GM18505 (cell line): Measurements from ENCODE around the gene VTA1.
A peak's percentile ranks its signal among the peaks of the same experiment; 100 is the strongest.
"Not testable (repeated sequence)": the region's sequence is repeated elsewhere in the genome, so short reads cannot be mapped to it uniquely, and the experiment has no call there.

Source experiments
- ATAC-seq: cut with Tn5 transposase; IDR thresholded peaks from one replicate; pipeline ENCODE4 v1.9.1; 2021; ENCODE audit not compliant: unreplicated experiment
- POLR2A ChIP-seq: IDR thresholded peaks from 4 replicates; pipeline ENCODE4 v1.6.1; 2011; ENCODE audit warnings: borderline replicate concordance; ENCODE audit not compliant: insufficient read depth, insufficient read length; ENCODE audit errors: extremely low read depth

The VTA1 gene

DNA sequence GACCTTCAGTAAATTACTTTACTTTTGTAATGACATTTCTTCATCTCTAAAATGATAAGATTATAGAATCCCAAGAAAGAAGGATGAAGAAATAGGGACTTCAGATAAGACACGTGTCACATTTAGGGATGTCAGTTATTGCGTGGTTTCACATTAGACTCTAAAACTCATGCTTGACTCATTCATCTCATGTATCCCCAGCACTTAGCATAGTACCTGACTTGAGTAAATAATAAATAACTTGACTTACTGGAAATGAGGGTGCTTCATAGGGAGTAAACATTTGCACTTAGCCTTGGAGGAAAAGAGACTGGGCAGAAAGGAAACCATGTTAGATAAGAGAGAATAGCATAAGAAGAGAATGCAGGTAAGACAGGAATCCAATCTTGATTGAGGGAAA lies 37.2 kb downstream of the VTA1 start:
- ATAC-seq = no peak
- TF ChIP-seq POLR2A = no peak

DNA sequence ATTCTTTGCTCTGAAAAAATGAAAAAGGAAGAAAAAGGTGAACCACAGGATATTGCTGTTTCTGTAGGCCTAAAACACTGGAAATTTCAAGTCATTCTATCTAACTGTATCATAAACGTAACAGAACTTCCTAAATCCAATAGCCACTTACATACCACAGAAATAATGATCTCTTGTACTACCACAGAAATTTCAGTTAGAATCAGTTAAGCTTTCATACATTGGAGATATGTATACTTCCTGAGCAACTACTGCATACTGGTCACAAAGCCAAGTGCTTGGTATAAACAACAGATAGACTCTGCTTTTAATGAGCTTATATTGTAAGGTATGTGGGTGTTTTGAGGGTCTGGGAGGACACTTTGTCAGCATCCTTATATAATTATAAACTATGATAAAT lies 38.6 kb downstream of the VTA1 start:
- no peak for TF ChIP-seq POLR2A
- no peak for ATAC-seq

DNA sequence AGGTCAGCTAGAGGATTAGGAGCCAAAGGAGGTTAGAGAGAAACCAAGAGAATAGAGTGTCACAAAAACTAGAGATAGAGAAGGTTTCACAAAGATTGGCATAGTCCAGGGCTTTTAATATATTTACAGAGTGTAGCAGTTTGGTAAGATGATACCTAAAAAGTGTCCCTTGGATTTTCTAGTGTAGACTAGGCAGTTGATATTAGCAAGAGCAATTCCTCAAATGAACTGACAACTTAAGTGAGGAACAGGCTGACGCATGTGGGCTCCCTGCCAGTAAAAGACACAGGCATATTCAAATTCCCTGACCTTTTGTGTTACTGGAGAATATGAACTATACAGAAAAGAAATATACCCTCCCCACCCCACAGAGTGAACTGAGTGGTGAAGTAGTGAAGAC lies 40.1 kb downstream of the VTA1 start:
- ATAC-seq = no peak
- TF ChIP-seq POLR2A = no peak

DNA sequence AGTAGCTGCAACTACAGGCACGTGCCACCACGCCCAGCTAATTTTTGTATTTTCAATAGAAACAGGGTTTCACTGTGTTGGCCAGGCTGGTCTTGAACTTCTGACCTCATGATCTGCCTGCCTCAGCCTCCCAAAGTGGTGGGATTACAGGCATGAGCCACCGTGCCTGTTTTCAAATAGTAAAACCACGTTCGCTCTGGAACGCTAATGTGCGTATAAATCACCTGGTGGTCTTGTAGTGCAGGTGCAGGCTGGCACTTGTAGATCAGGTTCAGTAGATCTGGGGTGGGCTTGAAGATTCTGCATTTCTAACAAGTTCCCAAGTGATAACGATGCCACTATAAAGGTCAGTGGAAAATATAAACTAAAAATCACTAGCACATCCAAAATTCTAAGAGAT lies 41.3 kb downstream of the VTA1 start:
- not testable (repeated sequence) for ATAC-seq

DNA sequence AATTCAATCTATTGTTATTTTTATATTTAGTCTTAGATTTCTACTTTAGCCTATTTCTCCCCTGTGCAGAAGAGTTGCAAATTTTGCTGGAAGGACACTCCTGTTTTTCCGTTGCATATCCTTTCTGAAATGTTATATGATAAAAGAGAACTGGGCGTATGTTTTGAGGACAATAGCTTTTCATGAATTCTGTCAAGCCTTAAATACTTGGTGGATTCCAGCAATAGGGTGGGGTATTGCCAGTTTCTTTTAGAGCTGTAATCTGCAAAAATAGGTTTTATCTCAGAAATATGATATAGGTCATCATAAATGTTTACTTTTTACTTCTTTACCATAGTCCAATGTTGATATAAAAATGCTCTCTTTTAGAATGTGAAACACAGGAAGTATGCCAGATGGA lies 42.0 kb downstream of the VTA1 start:
- TF ChIP-seq POLR2A = no peak
- ATAC-seq = no peak

DNA sequence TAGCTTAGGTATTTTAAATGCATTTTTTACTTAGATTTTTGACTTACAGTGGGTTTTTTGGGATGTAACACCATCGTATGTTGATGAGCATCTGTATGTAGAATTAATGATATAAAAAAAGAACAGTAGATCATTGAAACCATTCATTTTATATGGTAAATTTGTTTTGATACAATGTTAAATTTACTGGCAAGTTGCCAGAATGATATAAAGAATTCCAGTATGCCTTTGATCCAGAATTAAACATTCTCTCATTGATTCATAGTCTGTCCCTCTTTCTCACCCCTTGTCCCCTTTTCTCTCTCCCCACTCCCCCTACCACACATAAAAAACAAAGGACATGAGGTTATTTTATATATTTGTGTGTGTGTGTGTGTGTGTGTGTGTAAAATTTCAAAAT lies 45.3 kb downstream of the VTA1 start:
- TF ChIP-seq POLR2A = no peak
- ATAC-seq = no peak

DNA sequence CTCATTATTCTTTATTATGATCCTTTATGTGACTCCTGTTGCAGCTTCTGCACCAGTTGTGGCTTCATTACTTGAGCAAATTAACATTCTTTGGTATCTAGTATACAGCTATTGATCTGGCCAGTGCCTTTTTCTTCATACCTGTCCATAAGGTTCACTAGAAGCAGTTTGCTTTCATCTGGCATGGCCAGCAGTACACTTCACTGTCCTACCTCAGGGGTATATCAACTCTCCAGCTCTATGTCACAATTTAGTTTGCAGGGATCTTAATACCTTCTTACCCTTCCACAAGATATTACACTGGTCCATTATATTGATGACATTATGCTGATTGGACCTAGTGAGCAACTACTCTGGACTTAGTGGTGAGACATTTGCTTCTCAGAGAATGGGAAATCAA lies 46.6 kb downstream of the VTA1 start:
- ATAC-seq = no peak
- no peak for TF ChIP-seq POLR2A

DNA sequence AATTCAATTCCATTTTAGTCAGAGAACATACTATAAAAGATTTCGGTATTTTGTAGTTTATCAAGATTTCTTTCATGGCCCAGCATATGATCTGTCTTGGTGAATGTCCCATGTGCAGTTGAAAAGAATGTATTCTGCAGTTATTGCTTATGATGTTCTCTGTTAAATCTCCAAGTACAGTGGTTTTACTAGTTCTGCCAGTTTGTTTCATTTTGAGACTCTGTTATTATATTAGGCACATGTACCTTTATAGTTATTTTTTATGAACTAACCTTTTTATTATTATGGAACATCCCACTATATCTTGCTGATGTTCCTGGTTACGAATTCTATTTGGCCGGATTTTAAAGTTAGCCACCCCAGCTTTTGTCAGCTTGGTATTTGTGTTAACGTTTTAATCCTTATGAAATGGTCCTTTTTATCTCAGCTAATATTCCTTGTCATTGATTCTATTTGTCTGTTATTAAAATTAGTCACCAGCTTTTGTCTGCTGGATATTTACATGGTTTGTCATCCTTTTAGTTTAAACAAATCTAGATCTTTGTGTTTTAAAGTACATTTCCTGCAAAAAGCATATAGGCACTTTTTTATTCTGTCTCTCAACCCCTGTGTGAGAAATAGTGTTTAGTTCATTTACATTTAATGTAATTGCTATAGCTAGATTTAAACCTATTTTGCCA lies 48.9 kb downstream of the VTA1 start:
- ATAC-seq = no peak
- TF ChIP-seq POLR2A = no peak

DNA sequence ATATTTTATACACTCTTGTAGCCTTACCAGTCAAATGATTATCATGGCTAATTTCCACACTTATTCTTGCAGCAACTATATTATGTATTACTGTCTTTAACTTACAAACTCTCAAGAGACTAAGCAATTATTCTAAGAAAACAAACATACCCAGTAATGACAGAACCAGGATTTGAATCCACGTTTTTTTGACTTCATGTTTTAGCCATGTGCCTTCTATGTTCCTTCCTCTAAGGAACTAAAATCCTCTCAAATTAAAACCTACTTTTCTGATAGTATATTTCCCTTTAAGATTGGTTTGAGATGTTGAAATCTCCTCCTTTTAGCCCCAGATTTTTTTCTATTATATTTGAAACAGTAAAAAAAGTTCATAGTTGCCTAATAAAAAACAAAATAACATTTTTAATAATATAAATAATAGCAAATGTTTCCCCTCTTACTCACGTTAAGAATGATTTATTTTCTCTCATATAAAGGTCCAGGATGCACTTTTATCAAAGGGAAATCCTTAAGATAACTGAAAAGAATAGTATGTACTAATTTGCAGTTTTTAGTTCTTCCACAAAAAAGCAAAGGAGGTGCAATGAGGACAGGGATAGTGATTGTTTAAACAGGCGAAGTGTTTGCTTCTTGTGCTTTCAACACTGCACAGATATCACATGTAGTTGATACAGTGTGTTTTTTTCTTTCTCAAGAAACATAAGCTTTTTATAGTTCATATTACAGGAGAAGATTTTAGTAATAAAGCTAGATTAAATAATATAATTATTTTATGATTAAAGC lies 54.0 kb downstream of the VTA1 start:
- ATAC-seq = no peak
- no peak for TF ChIP-seq POLR2A

DNA sequence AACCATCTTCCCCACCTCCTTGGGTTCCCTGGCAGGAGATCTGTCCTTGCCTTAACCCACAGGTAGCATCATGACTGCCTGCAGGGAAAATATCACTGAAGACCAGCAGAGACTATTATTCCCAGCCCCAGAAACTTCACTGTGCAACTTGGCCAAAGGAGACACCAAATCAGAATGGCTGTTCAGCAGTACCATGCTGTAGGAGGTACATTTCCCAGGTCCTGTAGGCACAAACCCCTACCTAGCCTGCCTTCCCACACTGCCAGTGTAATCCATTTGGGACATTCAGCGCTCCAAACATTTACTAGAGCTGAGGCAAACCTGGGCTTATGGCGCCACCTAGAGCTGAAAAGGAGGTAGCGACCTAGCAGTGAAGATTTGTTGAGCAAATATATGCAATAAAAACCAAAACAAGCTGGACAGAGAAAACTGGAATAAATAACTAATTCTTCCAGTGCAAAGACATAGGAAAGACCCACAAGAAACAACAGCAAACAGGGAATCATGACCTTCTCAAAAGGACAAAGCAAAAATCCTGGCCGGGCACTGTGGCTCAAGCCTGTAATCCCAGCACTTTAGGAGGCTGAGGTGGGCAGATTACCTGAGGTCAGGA lies 60.3 kb downstream of the VTA1 start:
- peak; percentile 69 for ATAC-seq
- no peak for TF ChIP-seq POLR2A

DNA sequence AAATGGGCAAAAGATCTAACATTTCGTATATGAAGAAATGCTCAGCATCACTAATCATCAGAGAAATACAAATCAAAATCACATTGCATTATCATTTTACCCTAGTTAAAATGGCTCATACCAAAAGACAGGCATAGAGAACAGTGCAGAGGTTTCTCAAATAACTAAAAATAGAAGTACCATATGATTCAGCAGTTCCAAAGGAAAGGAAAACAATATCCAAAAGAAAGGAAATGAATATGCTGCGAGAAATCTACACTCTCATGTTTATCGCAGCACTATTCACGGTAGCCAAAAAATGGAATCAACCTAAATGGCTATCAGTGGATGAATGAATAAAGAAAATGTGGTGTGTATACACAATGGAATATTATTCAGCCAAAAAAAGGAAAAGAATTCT lies 63.5 kb downstream of the VTA1 start:
- no peak for TF ChIP-seq POLR2A
- no peak for ATAC-seq

DNA sequence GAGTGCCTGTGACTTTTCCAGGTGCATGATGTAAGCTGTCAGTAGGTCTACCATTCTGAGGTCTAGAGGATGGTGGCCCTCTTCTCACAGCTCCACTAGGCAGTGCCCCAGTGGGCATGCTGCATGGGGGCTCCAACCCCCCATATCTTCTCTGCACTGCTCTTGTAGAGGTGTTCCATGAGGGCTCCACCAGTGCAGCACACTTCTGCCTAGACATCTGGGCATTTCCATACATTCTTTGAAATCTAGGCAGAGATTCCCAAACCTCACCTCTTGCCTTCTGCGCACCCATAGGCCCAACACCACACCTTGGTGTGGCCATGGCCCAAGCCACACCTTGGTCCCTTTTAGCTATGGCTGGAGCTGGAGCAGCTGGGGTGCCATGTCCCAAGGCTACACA lies 66.3 kb downstream of the VTA1 start:
- no peak for TF ChIP-seq POLR2A
- ATAC-seq = no peak

DNA sequence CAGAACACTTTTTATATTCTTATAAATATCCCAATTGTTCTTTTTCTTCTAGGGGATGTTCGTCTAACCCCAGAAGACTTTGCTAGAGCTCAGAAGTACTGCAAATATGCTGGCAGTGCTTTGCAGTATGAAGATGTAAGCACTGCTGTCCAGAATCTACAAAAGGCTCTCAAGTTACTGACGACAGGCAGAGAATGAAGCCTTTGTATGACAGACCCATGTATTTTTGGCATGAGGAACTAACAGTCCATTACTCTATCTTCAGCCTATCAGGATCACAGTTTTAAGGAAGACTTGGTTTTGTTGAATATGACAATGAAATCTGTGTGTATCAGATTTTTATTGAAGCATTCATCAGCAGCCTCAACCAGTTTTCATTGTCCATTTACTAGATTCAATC lies 71.4 kb downstream of the VTA1 start:
- TF ChIP-seq POLR2A = no peak

DNA sequence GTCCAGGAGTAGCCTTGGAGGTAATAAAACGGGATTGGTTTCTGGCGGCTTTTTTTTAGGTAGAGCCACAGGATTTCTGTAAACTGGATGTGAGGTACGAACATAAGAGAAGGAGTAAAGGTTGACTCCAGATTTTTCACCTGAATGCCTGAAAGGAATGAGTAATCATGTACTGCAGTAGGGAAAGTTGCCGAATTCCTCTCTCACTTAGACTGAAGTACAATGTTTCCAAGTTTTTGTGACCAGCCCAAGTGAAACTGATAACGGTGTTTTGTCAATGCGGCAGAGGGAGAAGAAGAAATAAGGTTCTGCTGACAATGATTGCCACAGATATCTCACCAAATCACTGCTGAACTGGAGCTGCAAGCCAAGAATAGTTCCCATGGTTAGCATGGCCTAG lies 75.0 kb downstream of the VTA1 start:
- no peak for ATAC-seq
- TF ChIP-seq POLR2A = no peak

More for the DNA sequence above, 71.4 kb downstream of the VTA1 start:
- no peak for ATAC-seq
